GM18873 (cell line): ENCODE results near the gene PHC1.
"Not testable (repeated sequence)": the region's sequence is repeated elsewhere in the genome, so short reads cannot be mapped to it uniquely, and the experiment has no call there.

ENCODE experiments used
- ATAC-seq: cut with Tn5 transposase; IDR thresholded peaks from one replicate; pipeline ENCODE4 v1.9.1; 2021; ENCODE audit warnings: mild to moderate bottlenecking, moderate library complexity, moderate number of reproducible peaks; ENCODE audit not compliant: unreplicated experiment, low FRiP score

Gene PHC1

DNA sequence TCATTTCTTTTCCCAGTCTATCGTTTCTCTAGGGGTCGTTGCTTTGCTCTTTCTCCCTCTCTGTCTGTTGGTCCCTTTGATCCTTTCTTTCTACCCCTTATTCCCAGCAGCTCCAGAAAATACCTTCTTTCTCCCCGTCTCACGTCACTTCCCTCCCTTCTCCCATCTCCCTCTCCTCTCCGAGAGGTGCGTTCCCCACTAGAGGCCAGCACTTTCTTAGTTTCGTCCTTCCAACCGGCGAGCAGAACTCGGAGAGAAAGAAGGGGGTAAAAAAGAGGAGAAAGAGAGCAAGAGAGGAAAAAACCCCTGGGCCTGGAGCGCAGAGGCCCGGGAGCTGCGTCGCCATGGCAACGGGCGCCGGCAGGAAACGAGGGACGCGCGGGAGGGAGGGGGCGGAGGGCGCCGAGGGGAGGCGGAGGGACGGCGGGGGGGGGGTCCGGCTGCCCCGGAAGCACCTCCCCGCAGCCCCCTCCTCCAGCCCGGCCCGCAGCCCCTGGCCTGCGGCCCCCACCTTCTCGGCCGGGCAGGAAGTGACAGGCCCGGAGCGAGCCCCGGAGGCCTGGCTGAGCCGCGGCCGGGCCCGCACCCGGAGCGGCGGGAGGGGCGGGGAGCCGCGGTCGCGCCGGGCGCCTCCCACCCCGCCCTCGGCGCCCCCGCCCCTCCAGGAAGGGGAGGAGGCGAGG lies at the start of gene PHC1:
Gene PHC1 (plus strand): TSS at position 477 of the 683 bp plus-strand sequence. CDS start 3,169 bp downstream, outside the sequence.
- ATAC-seq, result not testable (repeated sequence)

- ATAC-seq, result no peak
Observed at GRCh38 chr12:8866429-8866828, 47.9 kb upstream of the PHC1 start.

GRCh38 chr12:8867009-8867408 lies 47.3 kb upstream of the PHC1 start:
- no peak for ATAC-seq

- no peak for ATAC-seq
Observed at GRCh38 chr12:8867786-8868185, 46.5 kb upstream of the PHC1 start.

DNA sequence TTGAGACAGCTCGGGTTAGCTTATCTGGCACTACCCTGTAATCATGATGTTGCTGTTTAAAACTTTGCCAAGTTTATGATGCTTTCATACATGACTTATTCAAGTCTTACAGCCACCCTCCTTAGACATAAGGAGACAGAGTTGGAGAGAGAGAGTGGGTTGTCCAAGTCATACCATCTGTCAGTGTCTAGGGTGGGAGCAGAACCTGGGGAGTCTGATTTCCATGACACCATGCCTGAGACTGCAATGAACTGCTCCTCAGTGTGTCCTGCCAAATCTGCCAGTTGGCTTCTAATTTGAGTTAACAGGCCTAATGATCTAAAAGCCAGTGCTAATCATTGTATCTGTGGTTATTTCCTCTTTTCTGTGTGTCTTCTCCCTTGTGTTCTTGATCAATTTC lies 43.7 kb upstream of the PHC1 start:
- no peak for ATAC-seq

DNA sequence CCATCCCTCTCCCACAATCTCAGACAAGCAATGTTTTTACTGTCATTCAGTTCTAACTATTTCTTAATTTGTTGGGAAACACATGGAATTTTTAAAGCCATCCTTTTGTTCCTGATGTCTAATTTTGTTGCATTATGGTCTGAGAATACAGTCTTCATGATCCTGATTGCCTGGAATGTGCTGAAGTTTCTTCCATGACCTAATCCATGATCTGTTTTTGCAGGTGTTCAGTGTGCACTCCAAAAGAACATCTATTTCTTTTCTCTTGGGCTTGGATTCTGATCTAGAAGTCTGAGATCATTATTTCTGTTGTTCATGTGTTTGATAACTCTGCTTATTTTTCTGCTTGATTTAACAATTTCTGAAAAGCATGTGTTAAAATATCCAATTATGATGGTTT lies 43.2 kb upstream of the PHC1 start:
- no peak for ATAC-seq

GRCh38 chr12:8876887-8877286 lies 37.4 kb upstream of the PHC1 start:
- no peak for ATAC-seq

DNA sequence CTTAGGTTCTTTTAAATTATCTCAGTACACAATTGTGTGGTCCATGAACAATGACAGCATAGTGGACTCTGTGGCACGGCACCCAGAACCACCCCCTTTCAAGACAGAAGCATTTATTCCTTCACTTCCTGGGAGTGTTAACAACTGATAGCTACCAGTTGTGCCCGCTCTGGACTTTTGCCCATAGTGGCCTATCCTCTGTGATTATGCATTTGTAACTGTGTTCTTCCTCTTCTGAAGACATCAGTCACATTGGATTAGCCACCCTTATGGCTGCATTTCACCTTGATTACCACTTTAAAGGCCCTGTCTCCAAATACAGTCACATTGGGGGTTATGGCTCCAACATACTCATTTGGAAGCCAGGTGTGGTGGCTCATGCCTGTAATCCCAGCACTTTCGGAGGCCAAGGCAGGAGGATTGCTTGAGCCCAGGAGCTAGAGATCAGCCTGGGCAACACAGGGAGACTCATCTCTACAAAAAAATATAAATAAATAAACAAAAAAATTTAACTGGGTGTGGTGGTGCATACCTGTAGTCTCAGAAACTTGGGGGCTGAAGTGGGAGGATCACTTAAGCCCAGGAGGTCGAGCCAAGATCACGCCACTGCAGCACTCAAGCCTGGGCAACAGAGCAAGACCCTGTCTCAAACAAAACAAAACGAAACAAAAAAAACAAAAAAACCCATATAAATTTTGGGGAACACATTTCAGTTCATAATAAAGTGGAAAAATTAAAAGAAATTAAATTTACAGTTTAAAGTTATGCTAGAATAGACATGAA lies 27.6 kb upstream of the PHC1 start:
- no peak for ATAC-seq

GRCh38 chr12:8887285-8887715 lies 27.0 kb upstream of the PHC1 start:
- no peak for ATAC-seq

DNA sequence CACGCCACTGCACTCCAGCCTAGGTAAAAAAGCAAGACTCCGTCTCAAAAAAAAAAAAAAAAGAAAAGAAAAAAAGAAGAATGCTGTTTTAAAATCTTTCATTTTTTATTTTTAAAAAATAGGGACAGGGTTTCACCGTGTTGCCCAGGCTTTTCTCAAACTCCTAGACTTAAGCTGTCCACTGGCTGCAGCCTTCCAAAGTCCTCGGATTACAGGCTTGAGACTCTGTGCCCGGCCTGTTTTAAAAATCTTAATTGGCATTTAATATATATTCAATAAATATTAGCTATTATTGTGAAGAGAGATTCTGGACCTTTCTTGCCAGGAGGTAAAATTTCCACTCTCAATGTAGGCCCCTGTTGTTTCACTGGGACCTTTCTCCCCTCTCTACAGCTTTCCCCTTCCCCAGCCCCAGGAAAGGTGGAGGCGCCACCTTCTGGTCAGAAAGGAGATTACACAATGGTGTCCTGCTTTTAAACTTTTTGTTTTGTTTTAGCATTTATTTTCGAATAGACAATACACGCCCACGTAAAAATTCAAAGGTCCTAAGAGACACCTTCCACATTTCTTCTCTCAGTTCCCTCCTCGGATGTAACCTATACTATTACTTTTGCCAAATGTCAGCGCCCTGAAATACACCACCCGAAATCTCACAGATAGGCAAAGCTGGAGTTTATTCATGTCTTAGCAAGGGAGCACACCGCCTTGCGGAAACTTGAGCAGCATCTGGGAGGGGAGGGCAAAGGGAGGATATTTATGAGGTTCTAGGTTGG lies 23.8 kb upstream of the PHC1 start:
- ATAC-seq, result no peak

DNA sequence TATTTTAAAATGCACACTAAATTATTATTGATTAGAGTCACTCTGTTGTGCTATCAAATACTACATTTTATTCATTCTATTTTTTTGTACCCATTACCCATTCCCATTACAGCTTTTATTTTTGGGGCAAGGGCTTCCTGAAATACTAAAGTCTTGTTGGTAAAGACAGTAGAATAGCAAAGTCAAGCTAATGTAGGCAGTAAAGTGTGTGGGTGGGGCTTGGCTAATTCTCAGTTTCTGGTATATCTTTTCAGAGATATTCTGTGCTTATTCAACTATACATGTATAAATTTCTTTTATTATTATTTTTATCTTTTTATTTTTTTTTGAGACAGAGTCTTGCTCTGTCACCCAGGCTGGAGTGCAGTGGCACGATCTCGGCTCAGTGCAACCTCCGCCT lies 22.3 kb upstream of the PHC1 start:
- no peak for ATAC-seq

- no peak for ATAC-seq
Observed at GRCh38 chr12:8894378-8894777, 19.9 kb upstream of the PHC1 start.

DNA sequence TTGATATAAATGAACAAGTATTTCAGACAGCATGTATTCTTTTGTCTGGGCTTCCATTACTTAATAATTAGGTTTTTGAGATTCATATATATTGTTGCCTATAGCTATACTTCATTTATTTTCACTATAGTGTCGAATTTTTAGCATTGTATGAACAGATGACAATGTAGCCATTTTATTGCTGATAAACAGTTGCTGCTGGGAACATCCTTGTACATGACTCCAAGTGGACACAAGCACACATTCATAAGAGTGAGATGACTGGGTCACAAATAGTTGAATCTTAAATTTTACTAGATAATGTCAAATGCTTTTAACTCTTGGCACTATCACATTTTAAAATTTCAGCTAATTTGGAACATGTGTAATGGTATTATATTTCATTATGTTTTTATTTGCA lies 19.3 kb upstream of the PHC1 start:
- ATAC-seq, result no peak

GRCh38 chr12:8897081-8897480 lies 17.2 kb upstream of the PHC1 start:
- no peak for ATAC-seq

GRCh38 chr12:8899830-8900229 lies 14.5 kb upstream of the PHC1 start:
- no peak for ATAC-seq

GRCh38 chr12:8902703-8903102 lies 11.6 kb upstream of the PHC1 start:
- not testable (repeated sequence) for ATAC-seq

- ATAC-seq, result no peak
Observed at GRCh38 chr12:8903646-8904045, 10.7 kb upstream of the PHC1 start.

DNA sequence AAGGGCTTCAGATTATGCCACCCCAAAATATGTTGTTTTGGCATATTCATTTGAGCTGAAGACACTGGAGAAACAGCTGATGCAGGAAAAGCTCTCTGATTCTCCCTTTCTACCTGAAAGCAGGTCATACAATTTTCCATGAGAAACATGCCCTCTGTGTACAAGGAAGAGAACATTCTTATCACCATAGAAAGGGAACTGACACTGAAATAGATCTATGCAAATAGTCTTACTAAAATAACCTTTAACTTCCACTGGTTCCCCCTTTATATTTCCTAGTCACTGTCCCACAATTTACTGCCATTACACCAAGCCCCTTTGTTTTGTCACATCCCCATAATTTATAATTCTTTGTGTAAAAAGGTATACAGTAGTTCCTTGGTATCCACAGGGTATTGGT lies 9.6 kb upstream of the PHC1 start:
- no peak for ATAC-seq

- ATAC-seq, result no peak
Observed at GRCh38 chr12:8905546-8905945, 8.8 kb upstream of the PHC1 start.

DNA sequence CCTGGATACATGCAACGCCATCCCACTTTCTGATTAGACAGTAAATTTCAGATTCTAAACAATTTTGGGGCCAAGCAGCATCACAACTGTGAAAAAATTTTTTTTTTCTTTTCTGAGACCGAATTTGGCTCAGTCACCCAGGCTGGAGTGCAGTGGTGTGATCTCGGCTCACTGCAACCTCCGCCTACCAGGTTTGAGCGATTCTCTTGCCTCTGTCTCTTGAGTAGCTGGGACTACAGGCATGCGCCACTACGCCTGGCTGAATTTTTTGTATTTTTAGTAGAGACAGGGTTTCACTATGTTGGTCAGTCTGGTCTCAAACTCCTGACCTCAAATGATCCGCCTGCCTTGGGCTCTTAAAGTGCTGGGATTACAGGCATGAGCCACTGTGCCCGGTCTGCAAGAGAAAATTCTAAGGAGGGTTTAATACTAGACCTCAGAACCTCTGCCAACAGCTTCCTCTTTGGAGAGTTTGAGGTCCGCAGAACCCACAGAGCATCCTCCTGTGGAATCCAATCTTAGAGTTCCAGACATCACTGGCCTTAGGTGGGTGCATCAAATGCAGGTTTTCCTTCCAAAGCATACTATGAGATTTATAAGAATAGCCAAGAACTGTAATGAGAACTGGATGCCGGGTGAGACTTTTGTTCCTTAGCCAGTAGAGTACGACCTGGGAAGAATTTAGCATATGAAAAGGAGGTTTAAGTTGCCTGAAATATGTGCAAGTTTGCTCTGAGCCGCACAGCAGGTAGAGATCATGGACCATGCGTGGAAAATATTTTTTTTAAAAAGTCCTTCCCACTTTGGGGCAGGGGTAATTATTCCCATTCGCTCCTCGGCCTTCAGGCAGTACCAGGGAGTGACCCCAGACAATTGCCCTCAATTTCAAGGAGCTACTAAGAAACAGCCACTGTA lies 7.8 kb upstream of the PHC1 start:
- ATAC-seq, result no peak
